Peyer's patch (tissue), 4 donors: ENCODE data around the gene P3H4.

Experiments used
- POLR2A ChIP-seq, 2 donors: fragments of 450-650 bp; IDR thresholded peaks; one replicate each; pipeline ENCODE4 v1.5.1; 2017; ENCODE audit warnings: antibody characterized with exemption in 2 of 2, mild to moderate bottlenecking in 2 of 2, moderate library complexity in 2 of 2
- TF ChIP-seq, protein P1 (sequence below), 6 experiments: fragments of 450-650 bp in 4 of 6; fragments of 200-600 bp in 2 of 6; sonication (generic) in 1 of 6; IDR thresholded peaks; one replicate each; pipeline ENCODE4 v1.5.1; 2017 to 2019; ENCODE audit warnings: antibody characterized with exemption in 6 of 6, mild to moderate bottlenecking in 3 of 6, moderate library complexity in 1 of 6

DNA sequence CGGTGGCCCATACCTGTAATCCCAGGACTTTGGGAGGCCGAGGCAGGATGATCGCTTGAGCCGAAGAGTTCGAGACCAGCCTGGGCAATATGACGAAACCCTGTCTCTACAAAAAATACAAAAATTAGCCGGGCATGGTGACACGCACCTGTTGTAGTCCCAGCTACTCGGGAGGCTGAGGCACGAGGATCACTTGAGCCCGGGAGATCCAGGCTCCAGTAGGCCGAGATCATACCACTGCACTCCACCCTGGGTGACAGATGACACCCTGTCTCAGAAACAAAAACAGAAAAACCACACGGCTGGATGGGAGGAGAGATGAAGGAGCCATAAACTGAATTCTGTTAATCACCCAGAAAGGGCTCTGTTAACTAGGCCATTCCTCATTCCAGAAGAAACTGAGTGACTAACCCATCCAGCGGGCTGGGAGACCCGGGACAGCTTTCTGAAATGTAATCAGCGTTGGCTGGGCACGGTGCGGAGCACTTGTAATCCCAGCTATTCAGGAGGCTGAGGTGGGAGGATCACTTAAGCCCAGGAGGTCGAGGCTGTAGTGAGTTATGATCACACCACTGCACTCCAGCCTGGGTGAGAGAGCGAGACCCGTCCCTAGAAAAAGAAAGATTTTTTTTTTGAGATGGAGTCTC, 24.9 kb upstream of the P3H4 start:
- TF ChIP-seq, protein P1, sequence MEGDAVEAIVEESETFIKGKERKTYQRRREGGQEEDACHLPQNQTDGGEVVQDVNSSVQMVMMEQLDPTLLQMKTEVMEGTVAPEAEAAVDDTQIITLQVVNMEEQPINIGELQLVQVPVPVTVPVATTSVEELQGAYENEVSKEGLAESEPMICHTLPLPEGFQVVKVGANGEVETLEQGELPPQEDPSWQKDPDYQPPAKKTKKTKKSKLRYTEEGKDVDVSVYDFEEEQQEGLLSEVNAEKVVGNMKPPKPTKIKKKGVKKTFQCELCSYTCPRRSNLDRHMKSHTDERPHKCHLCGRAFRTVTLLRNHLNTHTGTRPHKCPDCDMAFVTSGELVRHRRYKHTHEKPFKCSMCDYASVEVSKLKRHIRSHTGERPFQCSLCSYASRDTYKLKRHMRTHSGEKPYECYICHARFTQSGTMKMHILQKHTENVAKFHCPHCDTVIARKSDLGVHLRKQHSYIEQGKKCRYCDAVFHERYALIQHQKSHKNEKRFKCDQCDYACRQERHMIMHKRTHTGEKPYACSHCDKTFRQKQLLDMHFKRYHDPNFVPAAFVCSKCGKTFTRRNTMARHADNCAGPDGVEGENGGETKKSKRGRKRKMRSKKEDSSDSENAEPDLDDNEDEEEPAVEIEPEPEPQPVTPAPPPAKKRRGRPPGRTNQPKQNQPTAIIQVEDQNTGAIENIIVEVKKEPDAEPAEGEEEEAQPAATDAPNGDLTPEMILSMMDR (IDR thresholded peaks at IDR 0.05), result no peak
- no peak for TF ChIP-seq POLR2A (IDR thresholded peaks at IDR 0.05)
